ENCODE measurements around the gene KRT15.

DNA sequence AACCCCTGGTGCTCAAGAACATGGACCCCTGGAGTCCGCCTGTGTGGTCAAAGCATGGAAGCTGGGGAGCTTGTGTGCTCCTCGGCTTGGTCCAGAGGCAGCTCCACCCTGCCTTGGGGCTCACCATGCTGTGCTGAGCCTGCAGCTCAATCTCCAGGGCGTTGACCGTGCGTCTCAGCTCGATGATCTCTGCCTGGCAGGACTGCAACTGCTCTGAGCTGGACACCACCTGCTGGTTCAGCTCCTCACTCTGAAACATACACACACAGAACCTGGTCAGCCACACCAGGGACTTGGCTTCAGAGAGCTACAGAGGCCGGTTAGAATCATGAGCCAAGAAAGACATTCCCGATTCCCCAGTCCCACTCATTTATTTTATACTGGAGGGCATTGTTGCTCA is 40.5 kb downstream of the KRT15 start:
- TF ChIP-seq ZNF121 (CRISPR knock-in tag; conservative IDR thresholded peaks at IDR 0.05) (no peak), ZNF133 (CRISPR knock-in tag; IDR thresholded peaks at IDR 0.05) (no peak), HNRNPH1 (optimal IDR thresholded peaks at IDR 0.05; ENCODE audit: low read depth, low read length) (no peak), ZNF354B (CRISPR knock-in tag; IDR thresholded peaks at IDR 0.05) (no peak), MAFK (IDR thresholded peaks at IDR 0.05; ENCODE audit: low read length) (no peak), RFX5 (IDR thresholded peaks at IDR 0.05; ENCODE audit: low read depth, low read length) (no peak), ZZZ3 (IDR thresholded peaks at IDR 0.05) (no peak)
- TF ChIP-seq, protein P1, sequence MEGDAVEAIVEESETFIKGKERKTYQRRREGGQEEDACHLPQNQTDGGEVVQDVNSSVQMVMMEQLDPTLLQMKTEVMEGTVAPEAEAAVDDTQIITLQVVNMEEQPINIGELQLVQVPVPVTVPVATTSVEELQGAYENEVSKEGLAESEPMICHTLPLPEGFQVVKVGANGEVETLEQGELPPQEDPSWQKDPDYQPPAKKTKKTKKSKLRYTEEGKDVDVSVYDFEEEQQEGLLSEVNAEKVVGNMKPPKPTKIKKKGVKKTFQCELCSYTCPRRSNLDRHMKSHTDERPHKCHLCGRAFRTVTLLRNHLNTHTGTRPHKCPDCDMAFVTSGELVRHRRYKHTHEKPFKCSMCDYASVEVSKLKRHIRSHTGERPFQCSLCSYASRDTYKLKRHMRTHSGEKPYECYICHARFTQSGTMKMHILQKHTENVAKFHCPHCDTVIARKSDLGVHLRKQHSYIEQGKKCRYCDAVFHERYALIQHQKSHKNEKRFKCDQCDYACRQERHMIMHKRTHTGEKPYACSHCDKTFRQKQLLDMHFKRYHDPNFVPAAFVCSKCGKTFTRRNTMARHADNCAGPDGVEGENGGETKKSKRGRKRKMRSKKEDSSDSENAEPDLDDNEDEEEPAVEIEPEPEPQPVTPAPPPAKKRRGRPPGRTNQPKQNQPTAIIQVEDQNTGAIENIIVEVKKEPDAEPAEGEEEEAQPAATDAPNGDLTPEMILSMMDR (IDR thresholded peaks at IDR 0.05 in 2 of 3, conservative IDR thresholded peaks at IDR 0.05 in 1 of 3; ENCODE audit: insufficient read depth in 2 of 3, low read depth in 1 of 3, low read length in 3 of 3): no peak
- TF ChIP-seq, protein P2, sequence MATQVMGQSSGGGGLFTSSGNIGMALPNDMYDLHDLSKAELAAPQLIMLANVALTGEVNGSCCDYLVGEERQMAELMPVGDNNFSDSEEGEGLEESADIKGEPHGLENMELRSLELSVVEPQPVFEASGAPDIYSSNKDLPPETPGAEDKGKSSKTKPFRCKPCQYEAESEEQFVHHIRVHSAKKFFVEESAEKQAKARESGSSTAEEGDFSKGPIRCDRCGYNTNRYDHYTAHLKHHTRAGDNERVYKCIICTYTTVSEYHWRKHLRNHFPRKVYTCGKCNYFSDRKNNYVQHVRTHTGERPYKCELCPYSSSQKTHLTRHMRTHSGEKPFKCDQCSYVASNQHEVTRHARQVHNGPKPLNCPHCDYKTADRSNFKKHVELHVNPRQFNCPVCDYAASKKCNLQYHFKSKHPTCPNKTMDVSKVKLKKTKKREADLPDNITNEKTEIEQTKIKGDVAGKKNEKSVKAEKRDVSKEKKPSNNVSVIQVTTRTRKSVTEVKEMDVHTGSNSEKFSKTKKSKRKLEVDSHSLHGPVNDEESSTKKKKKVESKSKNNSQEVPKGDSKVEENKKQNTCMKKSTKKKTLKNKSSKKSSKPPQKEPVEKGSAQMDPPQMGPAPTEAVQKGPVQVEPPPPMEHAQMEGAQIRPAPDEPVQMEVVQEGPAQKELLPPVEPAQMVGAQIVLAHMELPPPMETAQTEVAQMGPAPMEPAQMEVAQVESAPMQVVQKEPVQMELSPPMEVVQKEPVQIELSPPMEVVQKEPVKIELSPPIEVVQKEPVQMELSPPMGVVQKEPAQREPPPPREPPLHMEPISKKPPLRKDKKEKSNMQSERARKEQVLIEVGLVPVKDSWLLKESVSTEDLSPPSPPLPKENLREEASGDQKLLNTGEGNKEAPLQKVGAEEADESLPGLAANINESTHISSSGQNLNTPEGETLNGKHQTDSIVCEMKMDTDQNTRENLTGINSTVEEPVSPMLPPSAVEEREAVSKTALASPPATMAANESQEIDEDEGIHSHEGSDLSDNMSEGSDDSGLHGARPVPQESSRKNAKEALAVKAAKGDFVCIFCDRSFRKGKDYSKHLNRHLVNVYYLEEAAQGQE (IDR thresholded peaks at IDR 0.05; ENCODE audit: borderline replicate concordance): no peak
- TF ChIP-seq, protein P2 (CRISPR knock-in tag; IDR thresholded peaks at IDR 0.05; ENCODE audit: low read depth): no peak
- TF ChIP-seq, protein P3, sequence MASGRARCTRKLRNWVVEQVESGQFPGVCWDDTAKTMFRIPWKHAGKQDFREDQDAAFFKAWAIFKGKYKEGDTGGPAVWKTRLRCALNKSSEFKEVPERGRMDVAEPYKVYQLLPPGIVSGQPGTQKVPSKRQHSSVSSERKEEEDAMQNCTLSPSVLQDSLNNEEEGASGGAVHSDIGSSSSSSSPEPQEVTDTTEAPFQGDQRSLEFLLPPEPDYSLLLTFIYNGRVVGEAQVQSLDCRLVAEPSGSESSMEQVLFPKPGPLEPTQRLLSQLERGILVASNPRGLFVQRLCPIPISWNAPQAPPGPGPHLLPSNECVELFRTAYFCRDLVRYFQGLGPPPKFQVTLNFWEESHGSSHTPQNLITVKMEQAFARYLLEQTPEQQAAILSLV (tag; IDR thresholded peaks at IDR 0.05): no peak
- TF ChIP-seq, protein P4, sequence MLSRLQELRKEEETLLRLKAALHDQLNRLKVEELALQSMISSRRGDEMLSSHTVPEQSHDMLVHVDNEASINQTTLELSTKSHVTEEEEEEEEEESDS (CRISPR knock-in tag; IDR thresholded peaks at IDR 0.05): no peak
- TF ChIP-seq, protein P5, sequence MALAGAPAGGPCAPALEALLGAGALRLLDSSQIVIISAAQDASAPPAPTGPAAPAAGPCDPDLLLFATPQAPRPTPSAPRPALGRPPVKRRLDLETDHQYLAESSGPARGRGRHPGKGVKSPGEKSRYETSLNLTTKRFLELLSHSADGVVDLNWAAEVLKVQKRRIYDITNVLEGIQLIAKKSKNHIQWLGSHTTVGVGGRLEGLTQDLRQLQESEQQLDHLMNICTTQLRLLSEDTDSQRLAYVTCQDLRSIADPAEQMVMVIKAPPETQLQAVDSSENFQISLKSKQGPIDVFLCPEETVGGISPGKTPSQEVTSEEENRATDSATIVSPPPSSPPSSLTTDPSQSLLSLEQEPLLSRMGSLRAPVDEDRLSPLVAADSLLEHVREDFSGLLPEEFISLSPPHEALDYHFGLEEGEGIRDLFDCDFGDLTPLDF (CRISPR knock-in tag; IDR thresholded peaks at IDR 0.05): no peak
